Measurements from ENCODE around the gene EHMT1. TPM values are rescaled to one million over a fixed set of nuclear protein-coding genes. Genes with fewer than 3 reads are reported as not detected.

Gene EHMT1
- total RNA-seq, 1 donor from 2014 or later: 162 TPM

DNA sequence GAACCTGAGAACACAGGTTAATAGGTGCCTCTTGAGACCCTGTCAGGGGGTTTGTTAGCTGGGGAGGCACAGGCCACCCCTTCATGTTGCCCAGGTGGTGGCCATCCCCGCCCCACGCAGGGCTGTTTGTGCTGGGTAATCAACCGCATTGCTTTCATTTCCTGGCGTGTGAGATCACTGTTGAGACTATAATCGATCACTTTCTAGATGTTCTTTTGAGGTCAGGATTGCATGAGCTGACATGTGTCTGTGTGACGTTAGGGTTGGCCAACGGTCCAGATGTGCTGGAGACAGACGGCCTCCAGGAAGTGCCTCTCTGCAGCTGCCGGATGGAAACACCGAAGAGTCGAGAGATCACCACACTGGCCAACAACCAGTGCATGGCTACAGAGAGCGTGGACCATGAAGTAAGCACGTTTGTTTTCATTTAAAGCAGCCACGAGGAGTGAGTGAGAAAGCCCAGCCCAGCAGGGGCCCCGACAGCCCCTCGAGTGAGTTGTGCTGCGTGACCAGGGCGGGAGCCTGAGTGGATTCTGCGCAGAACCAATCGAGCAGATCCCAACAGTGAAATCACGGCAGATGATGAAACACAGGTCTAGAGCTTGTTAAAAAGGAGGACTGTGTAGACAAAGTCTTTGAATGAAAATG is 143.7 kb downstream of the EHMT1 start:
- Mint-ChIP-seq H3K4me3 (ENCODE audit: unreplicated experiment) (no peak overlapping the region), H3K27me3 (ENCODE audit: unreplicated experiment) (peaks cover 3% of the 10 kb centered on the region), H3K4me1 (ENCODE audit: low read depth, unreplicated experiment) (peaks cover 12% of the 10 kb centered on the region), H3K36me3 (ENCODE audit: unreplicated experiment) (peaks cover 16% of the 10 kb centered on the region), H3K27ac (ENCODE audit: unreplicated experiment) (peak overlapping the region; percentile 59), H3K9me3 (ENCODE audit: unreplicated experiment) (peaks cover 5% of the 10 kb centered on the region)
- no peak for DNase-seq
- TF ChIP-seq, protein P1, sequence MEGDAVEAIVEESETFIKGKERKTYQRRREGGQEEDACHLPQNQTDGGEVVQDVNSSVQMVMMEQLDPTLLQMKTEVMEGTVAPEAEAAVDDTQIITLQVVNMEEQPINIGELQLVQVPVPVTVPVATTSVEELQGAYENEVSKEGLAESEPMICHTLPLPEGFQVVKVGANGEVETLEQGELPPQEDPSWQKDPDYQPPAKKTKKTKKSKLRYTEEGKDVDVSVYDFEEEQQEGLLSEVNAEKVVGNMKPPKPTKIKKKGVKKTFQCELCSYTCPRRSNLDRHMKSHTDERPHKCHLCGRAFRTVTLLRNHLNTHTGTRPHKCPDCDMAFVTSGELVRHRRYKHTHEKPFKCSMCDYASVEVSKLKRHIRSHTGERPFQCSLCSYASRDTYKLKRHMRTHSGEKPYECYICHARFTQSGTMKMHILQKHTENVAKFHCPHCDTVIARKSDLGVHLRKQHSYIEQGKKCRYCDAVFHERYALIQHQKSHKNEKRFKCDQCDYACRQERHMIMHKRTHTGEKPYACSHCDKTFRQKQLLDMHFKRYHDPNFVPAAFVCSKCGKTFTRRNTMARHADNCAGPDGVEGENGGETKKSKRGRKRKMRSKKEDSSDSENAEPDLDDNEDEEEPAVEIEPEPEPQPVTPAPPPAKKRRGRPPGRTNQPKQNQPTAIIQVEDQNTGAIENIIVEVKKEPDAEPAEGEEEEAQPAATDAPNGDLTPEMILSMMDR (IDR thresholded peaks at IDR 0.05; ENCODE audit: partially characterized antibody, unreplicated experiment): no peak

DNA sequence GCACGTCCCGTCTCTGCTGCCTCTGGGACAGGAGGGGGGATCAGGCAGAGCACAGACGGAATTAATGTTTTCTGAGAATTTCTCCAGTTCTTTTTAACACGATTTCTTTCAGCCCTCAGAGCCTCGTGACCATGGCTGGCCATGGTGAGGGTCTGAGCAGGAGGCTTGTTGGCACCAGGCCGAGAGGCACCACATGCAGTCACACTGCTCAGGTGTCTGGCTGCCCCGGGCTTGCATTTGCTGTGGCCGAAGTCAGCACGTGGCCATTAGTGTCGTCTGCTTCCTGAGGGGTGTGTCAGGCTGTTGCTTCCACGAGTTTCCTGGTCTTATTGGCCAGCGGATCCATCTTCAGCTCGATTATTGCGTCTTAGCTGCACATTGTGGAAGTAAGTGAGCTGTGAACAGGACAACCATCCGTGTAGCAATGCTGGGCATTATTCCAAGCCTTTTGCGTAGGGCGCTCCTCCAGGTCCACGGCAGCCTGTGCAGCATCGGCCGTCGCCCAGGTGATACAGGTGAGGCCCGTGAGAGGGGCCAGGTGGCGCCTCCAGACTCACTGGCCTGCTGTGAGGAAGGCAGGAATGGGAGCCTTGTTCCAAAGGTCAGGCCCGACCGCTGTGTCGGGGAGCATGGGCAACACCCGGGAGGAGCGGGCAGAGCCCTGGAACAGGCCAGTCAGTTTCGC is 144.6 kb downstream of the EHMT1 start:
- Mint-ChIP-seq H3K4me3 (ENCODE audit: unreplicated experiment) (no peak overlapping the region), H3K27ac (ENCODE audit: unreplicated experiment) (no peak overlapping the region), H3K9me3 (ENCODE audit: unreplicated experiment) (peaks cover 5% of the 10 kb centered on the region), H3K36me3 (ENCODE audit: unreplicated experiment) (peaks cover 16% of the 10 kb centered on the region), H3K4me1 (ENCODE audit: low read depth, unreplicated experiment) (peaks cover 12% of the 10 kb centered on the region), H3K27me3 (ENCODE audit: unreplicated experiment) (peaks cover 3% of the 10 kb centered on the region)
- TF ChIP-seq, protein P1 (IDR thresholded peaks at IDR 0.05; ENCODE audit: partially characterized antibody, unreplicated experiment): no peak
- DNase-seq: no peak

DNA sequence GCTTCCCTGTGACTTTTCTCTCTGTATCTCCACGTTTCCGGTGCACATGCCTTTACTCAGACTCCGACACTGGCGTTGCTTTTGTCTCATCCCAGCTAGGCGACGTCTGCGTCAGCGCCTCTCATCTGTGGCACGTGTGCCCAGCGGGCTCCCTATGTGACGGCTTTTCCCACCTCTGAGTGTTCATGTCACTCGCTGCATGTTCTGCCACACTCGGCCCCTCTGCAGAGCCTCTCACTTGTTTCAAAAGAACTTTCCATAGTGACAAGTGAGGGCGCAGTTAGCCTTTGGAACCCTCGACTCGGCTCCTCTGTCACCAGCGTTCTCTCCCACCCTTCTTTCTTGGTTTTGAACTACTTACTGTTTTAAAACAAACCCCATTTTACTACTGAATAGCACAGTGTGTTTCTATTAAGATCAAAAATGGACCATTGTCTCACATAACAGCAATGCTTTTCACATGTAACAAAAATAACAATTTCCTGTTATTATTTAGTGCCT is 145.4 kb downstream of the EHMT1 start:
- Mint-ChIP-seq H3K36me3 (ENCODE audit: unreplicated experiment) (peaks cover 16% of the 10 kb centered on the region), H3K9me3 (ENCODE audit: unreplicated experiment) (peaks cover 5% of the 10 kb centered on the region), H3K27me3 (ENCODE audit: unreplicated experiment) (peaks cover 1% of the 10 kb centered on the region), H3K27ac (ENCODE audit: unreplicated experiment) (peak overlapping the region; percentile 24), H3K4me3 (ENCODE audit: unreplicated experiment) (peak overlapping the region; percentile 19), H3K4me1 (ENCODE audit: low read depth, unreplicated experiment) (peaks cover 11% of the 10 kb centered on the region)
- DNase-seq: no peak
- TF ChIP-seq, protein P1 (IDR thresholded peaks at IDR 0.05; ENCODE audit: partially characterized antibody, unreplicated experiment): no peak

DNA sequence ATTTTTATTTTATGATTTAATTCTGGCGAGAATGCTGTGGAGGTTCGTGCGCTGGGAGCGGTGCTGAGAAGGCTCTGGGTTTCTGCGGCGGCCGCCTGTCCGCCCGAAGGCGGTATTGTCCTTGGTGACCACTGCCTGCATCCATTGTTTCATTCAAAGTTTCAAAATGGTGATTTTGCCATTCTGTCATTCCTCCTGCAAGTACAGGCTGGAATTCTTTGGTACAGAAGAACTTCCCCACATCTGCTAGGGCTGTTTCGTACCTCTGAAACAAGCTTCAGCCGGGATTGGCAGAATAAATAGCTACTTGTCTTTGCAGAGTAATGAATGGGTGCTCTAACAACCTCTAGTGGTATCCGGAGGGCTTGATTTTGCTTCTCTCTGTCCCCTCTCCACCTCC is 146.2 kb downstream of the EHMT1 start:
- DNase-seq: no peak
- peaks cover 5% of the 10 kb centered on the region for H3K9me3 Mint-ChIP-seq (ENCODE audit: unreplicated experiment)
- TF ChIP-seq, protein P1 (IDR thresholded peaks at IDR 0.05; ENCODE audit: partially characterized antibody, unreplicated experiment): no peak
- no peaks in the 10 kb centered on the region for H3K27me3 Mint-ChIP-seq (ENCODE audit: unreplicated experiment)
- H3K4me1 Mint-ChIP-seq (ENCODE audit: low read depth, unreplicated experiment): peaks cover 4% of the 10 kb centered on the region
- peaks cover 22% of the 10 kb centered on the region for H3K36me3 Mint-ChIP-seq (ENCODE audit: unreplicated experiment)
- H3K4me3 Mint-ChIP-seq (ENCODE audit: unreplicated experiment): no peak overlapping the region
- H3K27ac Mint-ChIP-seq (ENCODE audit: unreplicated experiment): no peak overlapping the region

DNA sequence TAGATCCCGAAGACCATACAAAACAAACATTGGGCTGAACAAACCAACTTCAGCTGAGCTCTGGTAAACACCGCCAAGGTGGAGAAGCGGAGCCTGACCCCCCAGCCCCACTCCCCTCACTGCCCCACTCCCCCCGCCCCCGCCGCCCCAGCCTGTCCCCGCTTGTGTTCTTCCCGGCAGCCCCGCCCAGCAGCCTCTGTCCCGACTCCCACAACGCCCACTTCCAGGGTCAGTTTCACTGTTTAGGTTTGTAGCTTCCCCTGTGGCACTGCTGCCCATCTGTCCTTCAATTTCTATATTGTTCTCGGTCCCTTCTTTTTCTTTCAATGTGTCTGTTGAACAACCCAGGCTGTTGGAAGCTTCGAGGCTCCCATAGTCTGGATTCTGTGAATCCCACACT is 146.7 kb downstream of the EHMT1 start:
- TF ChIP-seq, protein P1 (IDR thresholded peaks at IDR 0.05; ENCODE audit: partially characterized antibody, unreplicated experiment): no peak
- Mint-ChIP-seq H3K36me3 (ENCODE audit: unreplicated experiment) (peaks cover 27% of the 10 kb centered on the region), H3K27ac (ENCODE audit: unreplicated experiment) (no peak overlapping the region), H3K9me3 (ENCODE audit: unreplicated experiment) (peaks cover 8% of the 10 kb centered on the region), H3K27me3 (ENCODE audit: unreplicated experiment) (no peaks in the 10 kb centered on the region), H3K4me3 (ENCODE audit: unreplicated experiment) (no peak overlapping the region), H3K4me1 (ENCODE audit: low read depth, unreplicated experiment) (peaks cover 4% of the 10 kb centered on the region)
- no peak for DNase-seq
